HG02623 (cell line): ENCODE measurements around the gene CD200R1L.
A peak's percentile ranks its signal among the peaks of the same experiment; 100 is the strongest.
"Not testable (repeated sequence)": the region's sequence is repeated elsewhere in the genome, so short reads cannot be mapped to it uniquely, and the experiment has no call there.

Experiments used
- ATAC-seq: cut with Tn5 transposase; IDR thresholded peaks from one replicate; pipeline ENCODE4 v1.9.1; 2021; ENCODE audit warnings: moderate library complexity; ENCODE audit not compliant: unreplicated experiment

Gene CD200R1L

GRCh38 chr3:112846764-112847163 is at the start of gene CD200R1L:
Gene CD200R1L (minus strand): TSS chr3:112846864. CDS start chr3:112829367, 17,497 bp downstream.
- no peak for ATAC-seq

- no peak for ATAC-seq
These were observed 47.6 kb upstream of the CD200R1L start for GRCh38 chr3:112894258-112894657.

GRCh38 chr3:112889357-112889756 is 42.7 kb upstream of the CD200R1L start:
- no peak for ATAC-seq

- ATAC-seq: no peak
These were observed 41.9 kb upstream of the CD200R1L start for GRCh38 chr3:112888381-112889085.

GRCh38 chr3:112884678-112885290 is 38.1 kb upstream of the CD200R1L start:
- no peak for ATAC-seq

- no peak for ATAC-seq
These were observed 35.2 kb upstream of the CD200R1L start for GRCh38 chr3:112881891-112882290.

GRCh38 chr3:112875561-112875960 is 28.9 kb upstream of the CD200R1L start:
- ATAC-seq: no peak

- ATAC-seq: peak; percentile 50
These were observed 28.1 kb upstream of the CD200R1L start for GRCh38 chr3:112874725-112875124.

- ATAC-seq: peak; percentile 51
These were observed 27.0 kb upstream of the CD200R1L start for GRCh38 chr3:112873632-112874031.

- no peak for ATAC-seq
These were observed 25.1 kb upstream of the CD200R1L start for GRCh38 chr3:112871735-112872134.

- no peak for ATAC-seq
These were observed 19.1 kb upstream of the CD200R1L start for GRCh38 chr3:112865757-112866156.

- ATAC-seq: no peak
These were observed 14.2 kb upstream of the CD200R1L start for GRCh38 chr3:112860898-112861297.

- ATAC-seq: no peak
These were observed 11.9 kb upstream of the CD200R1L start for GRCh38 chr3:112858410-112859069.

GRCh38 chr3:112857526-112857925 is 10.9 kb upstream of the CD200R1L start:
- no peak for ATAC-seq

GRCh38 chr3:112856537-112856936 is 9.9 kb upstream of the CD200R1L start:
- no peak for ATAC-seq

- no peak for ATAC-seq
These were observed 9.2 kb upstream of the CD200R1L start for GRCh38 chr3:112855883-112856282.

GRCh38 chr3:112855074-112855473 is 8.4 kb upstream of the CD200R1L start:
- not testable (repeated sequence) for ATAC-seq

- no peak for ATAC-seq
These were observed 1.5 kb upstream of the CD200R1L start for GRCh38 chr3:112848196-112848595.

- peak; percentile 55 for ATAC-seq
These were observed 1.0 kb upstream of the CD200R1L start for GRCh38 chr3:112847692-112848091.

- no peak for ATAC-seq
These were observed 892 bp downstream of the CD200R1L start for GRCh38 chr3:112845772-112846171.

GRCh38 chr3:112829046-112829445 is 17.6 kb downstream of the CD200R1L start:
- no peak for ATAC-seq
